T-helper 1 cell treated with Interleukin-12 subunit alpha and Interleukin-12 subunit beta and Interleukin-4 antibody, amounts not matched to agents 30 μg/mL and 1 μg/mL, for 36 hours (primary cell): Measurements from ENCODE around the gene KAT7.

ENCODE experiments used
- H3K27ac Mint-ChIP-seq: one replicate; pipeline ENCODE4 v1.8.0; 2021; ENCODE audit warnings: mild to moderate bottlenecking, mixed read lengths
- H3K27me3 Mint-ChIP-seq: one replicate; pipeline ENCODE4 v1.8.0; 2021; ENCODE audit warnings: low read depth, mixed read lengths
- H3K36me3 Mint-ChIP-seq: one replicate; pipeline ENCODE4 v1.8.0; 2021; ENCODE audit warnings: low read depth, mixed read lengths
- H3K4me1 Mint-ChIP-seq: one replicate; pipeline ENCODE4 v1.8.0; 2021; ENCODE audit warnings: low read depth, mixed read lengths
- H3K4me3 Mint-ChIP-seq: one replicate; pipeline ENCODE4 v1.8.0; 2021; ENCODE audit warnings: mild to moderate bottlenecking, moderate library complexity, mixed read lengths
- H3K9me3 Mint-ChIP-seq: one replicate; pipeline ENCODE4 v1.8.0; 2021; ENCODE audit warnings: mixed read lengths

Gene KAT7

DNA sequence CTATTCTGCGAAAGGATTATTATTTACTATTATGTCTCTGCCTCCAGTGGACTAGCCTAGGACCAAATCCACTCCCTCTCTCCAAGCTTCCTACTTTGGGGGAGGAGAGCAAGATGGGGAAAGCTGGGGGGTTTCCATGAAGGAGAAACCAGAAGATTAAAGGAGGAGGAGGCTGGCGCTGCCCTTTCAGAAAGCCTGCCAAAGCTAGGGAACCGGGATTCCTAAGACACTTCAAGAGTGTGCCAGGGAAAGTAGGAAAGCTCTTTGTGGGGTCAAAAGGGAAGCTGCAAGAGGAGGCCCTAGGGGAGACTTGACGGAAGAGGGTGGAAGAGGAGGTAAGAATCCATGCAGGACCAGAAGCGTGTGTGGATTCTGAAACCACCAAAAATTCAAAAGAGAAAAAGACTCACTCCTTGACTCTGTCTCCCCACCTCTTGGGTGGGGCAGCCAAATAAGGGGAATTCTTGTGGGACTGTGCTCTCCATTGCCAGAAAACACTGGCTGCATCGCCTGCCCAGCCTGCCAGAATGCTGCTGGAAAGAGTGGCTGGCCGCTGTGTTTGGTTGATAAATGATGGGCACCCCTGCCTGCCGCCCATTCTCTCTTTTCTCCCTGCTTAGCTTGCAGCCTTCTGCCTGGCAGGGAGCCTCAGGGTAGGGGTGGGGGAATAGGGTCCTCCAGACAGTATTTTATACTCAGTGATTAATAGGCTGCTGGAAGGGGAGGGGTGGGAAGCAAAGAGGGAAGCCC lies 11.8 kb upstream of the KAT7 start:
- no peak overlapping the region for H3K4me3 Mint-ChIP-seq
- no peaks in the 10 kb centered on the region for H3K9me3 Mint-ChIP-seq
- H3K27me3 Mint-ChIP-seq = peaks cover 2% of the 10 kb centered on the region
- peaks cover 15% of the 10 kb centered on the region for H3K4me1 Mint-ChIP-seq
- no peaks in the 10 kb centered on the region for H3K36me3 Mint-ChIP-seq
- H3K27ac Mint-ChIP-seq = no peak overlapping the region

DNA sequence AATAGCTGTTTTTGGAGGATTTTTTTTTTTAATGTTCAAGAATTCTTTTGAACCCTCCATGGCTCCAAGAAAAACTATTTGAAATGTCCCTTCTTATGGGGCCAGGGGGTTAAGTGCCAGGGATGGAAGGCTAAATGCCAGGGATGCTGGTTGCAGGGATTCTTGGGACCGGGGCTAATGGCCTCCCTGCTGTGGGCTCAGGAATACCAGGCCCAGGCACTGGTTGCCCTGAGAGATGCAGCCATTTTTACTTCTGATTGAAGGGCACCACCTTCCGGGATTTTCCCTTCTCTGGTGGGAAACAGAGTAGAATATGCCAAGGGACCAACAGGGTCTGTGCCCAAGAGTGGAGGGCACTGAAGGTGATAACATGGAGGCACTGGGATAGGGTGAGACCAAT lies 10.9 kb upstream of the KAT7 start:
- Mint-ChIP-seq H3K36me3 (no peaks in the 10 kb centered on the region), H3K4me3 (no peak overlapping the region), H3K27me3 (no peaks in the 10 kb centered on the region), H3K9me3 (no peaks in the 10 kb centered on the region), H3K4me1 (peaks cover 15% of the 10 kb centered on the region), H3K27ac (no peak overlapping the region)

DNA sequence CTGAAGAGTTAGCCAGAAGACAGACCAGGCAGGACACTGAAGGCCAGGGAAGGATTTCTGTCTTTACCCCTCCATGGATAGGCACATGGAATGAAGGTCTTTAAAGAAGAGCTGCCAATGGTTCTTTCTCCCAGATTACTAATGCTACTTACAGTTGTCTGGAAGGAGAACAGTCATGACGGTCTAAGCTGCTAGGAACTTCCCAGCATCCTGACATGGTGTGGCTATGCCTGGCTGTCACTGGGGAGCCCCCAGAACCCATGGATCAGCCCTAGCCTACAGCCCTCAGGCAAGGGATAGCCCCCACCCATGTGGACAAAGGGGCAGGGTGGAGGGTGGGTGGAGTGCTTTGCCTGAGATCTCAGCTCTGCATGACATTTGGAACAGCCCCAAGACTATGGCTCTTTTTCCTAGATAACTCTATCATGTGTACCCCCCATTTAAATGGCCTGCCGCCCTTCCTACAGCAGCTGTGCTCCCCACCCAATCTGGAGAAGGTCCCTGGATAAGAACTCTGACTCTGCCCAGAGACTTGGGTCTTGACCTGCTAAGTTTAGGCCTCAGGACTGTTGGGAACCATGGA lies 9.2 kb upstream of the KAT7 start:
- peaks cover 15% of the 10 kb centered on the region for H3K4me1 Mint-ChIP-seq
- H3K27ac Mint-ChIP-seq = no peak overlapping the region
- no peaks in the 10 kb centered on the region for H3K36me3 Mint-ChIP-seq

DNA sequence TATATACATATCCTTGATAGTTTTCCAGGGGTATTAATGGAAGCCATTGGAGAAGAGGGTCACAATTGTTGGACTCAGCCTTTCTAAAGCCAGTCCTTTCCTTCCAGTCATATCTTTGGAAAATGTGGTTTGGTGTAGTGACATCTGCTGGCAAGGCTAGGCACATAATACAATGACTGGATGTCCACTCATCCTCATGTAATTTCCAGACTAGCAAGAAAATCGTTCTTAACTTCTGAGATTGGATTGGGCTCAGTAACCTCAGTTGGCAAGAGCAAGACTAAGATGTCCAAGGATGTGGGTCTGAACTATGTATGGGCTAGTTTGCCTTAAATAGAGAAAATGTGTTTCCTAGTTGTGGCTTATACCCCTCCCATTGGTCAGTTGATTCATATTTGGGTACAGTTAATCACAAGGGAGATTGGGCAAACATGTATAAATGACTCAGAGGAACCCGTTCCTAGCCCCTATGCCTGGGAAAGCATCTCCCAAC lies 8.7 kb upstream of the KAT7 start:
- no peak overlapping the region for H3K27ac Mint-ChIP-seq
- H3K36me3 Mint-ChIP-seq = no peaks in the 10 kb centered on the region

More for the DNA sequence above, 9.2 kb upstream of the KAT7 start:
- Mint-ChIP-seq H3K9me3 (no peaks in the 10 kb centered on the region), H3K27me3 (peaks cover 1% of the 10 kb centered on the region), H3K4me3 (no peak overlapping the region)

DNA sequence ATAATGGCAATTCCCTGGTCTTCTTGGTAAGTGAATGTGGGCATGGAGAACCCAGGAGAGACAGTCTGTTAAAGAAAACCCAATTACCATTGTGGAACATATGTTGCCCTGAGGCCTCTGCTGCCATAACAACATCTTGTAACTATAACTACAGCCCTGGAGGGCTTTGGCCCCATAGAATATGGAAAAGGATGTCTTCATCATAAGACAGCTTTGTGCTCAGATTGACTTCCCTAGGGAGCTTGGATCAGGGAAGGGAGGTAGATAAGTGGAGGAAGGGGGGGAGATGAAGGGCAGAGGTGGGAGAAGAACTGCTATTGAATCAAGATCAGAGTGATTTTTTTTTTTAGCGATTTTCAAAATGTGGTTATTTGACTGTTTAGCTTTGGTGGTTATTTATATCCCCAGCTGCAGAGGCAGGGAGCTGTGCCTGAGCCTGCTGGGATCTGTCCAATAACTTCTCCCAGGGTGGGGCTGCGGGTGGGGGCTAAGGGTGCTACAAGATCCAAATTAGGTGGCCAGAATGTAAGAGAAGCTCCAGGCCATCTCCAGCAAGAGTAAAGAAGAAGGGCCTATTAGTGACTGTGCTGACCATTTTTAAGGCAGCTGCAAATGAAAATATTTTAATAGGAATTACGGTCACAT lies 5.3 kb upstream of the KAT7 start:
- peaks cover 19% of the 10 kb centered on the region for H3K4me1 Mint-ChIP-seq
- H3K9me3 Mint-ChIP-seq = no peaks in the 10 kb centered on the region
- H3K27me3 Mint-ChIP-seq = peaks cover 7% of the 10 kb centered on the region
- no peak overlapping the region for H3K27ac Mint-ChIP-seq
- no peaks in the 10 kb centered on the region for H3K36me3 Mint-ChIP-seq
- H3K4me3 Mint-ChIP-seq = no peak overlapping the region

More for the DNA sequence above, 8.7 kb upstream of the KAT7 start:
- H3K4me3 Mint-ChIP-seq = no peak overlapping the region
- no peaks in the 10 kb centered on the region for H3K9me3 Mint-ChIP-seq
- H3K27me3 Mint-ChIP-seq = peaks cover 7% of the 10 kb centered on the region
- H3K4me1 Mint-ChIP-seq = peaks cover 15% of the 10 kb centered on the region

DNA sequence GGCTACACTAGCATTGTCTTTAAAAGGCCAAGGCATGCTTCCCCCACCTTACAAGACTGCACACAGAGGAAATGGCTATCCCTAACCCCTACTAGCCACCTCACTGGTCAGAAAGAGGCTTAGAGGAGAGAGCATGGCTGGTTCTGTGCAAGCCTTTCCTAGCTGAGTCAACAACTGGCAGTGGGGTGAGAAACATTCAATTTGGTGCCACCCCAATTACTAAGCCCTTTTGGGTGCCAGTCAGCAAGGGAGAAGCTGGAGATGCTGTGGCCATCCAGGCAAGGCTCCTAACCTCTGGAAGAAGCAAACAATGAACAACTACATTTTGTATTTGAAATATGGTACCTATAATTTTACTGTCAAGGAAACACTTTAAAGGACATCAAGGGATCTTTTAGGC lies 4.7 kb upstream of the KAT7 start:
- Mint-ChIP-seq H3K36me3 (no peaks in the 10 kb centered on the region), H3K27ac (no peak overlapping the region), H3K4me1 (peaks cover 21% of the 10 kb centered on the region), H3K27me3 (peaks cover 7% of the 10 kb centered on the region), H3K9me3 (no peaks in the 10 kb centered on the region), H3K4me3 (no peak overlapping the region)

DNA sequence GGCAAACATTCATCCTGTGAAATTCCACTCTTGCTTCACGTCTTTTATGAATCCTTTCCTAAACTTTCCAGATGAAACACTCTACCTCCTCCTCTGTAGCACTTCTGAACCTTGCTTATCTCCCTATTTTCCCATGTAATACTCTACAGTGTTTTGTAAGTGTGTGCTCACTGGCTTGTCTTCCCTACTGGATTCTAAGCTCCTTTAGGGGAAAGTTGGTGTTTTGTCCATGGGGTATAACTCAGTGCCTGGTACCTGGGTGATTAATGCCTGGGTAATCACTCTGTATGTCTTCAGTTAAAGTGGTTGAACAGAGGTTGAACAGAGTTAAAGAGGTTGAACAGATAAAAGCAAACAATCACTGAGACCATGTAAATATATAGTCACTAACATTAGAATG lies 3.8 kb upstream of the KAT7 start:
- no peak overlapping the region for H3K4me3 Mint-ChIP-seq
- peaks cover 2% of the 10 kb centered on the region for H3K36me3 Mint-ChIP-seq
- H3K27me3 Mint-ChIP-seq = peaks cover 7% of the 10 kb centered on the region
- no peaks in the 10 kb centered on the region for H3K9me3 Mint-ChIP-seq
- peaks cover 24% of the 10 kb centered on the region for H3K4me1 Mint-ChIP-seq
- H3K27ac Mint-ChIP-seq = no peak overlapping the region

DNA sequence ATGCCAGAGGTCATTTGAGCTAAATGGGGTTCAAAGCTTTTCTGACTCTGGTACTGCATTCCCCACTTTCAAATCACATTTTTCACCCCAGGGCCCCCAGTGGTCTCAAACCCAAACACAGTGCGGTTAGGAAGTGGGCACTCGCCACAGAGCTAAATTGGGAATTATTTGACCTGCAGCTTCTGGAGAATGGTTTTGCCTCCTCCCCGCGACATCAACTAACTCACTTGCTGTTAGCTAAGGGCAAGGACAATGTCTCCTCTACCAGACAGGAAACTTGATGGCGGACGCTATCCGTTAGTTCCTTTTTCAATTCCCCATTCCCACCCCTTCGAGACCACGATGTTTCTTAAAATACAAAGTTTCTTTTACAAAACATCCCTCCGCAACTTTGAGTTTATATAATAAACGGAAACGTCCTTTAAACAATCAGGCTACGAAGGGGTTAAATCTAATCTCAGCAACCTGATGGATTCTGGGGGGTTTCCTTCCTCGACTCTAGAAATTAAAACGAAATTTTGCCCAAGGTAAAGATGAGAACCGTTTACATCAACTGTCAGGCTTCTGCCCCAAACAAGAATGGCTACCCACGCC lies 500 bp upstream of the KAT7 start:
- Mint-ChIP-seq H3K9me3 (no peaks in the 10 kb centered on the region), H3K36me3 (peaks cover 20% of the 10 kb centered on the region), H3K27me3 (peaks cover 7% of the 10 kb centered on the region), H3K4me3 (peak overlapping the region; percentile 94), H3K27ac (peak overlapping the region; percentile 99), H3K4me1 (peaks cover 40% of the 10 kb centered on the region)

DNA sequence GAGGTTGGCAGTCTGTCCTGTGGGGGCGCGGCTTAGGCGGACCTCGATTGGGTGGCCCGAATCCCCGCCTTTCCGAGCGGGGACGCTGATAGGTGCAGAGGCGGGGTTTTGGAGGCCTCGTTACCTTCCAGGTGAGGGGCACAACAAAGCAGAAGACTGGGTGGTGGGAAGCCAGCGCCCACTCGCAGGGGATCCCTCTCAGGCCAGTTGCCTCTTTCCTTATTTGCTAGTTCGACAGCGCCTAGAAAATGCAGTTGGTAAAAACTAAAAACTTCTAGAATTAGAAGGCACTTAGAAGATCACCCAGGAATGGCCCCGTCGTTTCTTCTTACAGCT lies 730 bp downstream of the KAT7 start:
- H3K4me3 Mint-ChIP-seq = peak overlapping the region; percentile 94
- H3K27me3 Mint-ChIP-seq = peaks cover 6% of the 10 kb centered on the region
- peak overlapping the region; percentile 99 for H3K27ac Mint-ChIP-seq
- peaks cover 45% of the 10 kb centered on the region for H3K4me1 Mint-ChIP-seq
- no peaks in the 10 kb centered on the region for H3K9me3 Mint-ChIP-seq
- peaks cover 25% of the 10 kb centered on the region for H3K36me3 Mint-ChIP-seq

DNA sequence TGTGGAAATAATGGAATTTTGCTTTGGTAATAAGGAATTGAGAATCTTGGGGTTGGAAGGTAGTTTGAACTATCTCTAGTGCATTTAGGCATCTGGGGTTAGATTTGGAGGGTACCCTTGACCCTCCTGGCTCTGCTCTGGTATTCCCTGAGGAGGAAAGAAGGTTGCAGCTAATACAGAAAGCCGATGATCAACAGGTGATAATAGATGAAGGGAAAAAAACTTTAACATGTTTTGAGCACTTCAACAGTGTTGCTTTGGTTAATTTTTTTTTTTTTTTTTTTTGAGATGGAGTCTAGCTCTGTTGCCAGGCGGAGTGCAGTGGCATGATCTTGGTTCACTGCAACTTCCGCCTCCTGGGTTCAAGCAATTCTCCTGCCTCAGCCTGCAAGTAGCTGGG lies 4.8 kb downstream of the KAT7 start:
- H3K9me3 Mint-ChIP-seq = no peaks in the 10 kb centered on the region
- H3K27ac Mint-ChIP-seq = no peak overlapping the region
- no peak overlapping the region for H3K4me3 Mint-ChIP-seq
- H3K36me3 Mint-ChIP-seq = peaks cover 44% of the 10 kb centered on the region
- peaks cover 46% of the 10 kb centered on the region for H3K4me1 Mint-ChIP-seq
- H3K27me3 Mint-ChIP-seq = no peaks in the 10 kb centered on the region

DNA sequence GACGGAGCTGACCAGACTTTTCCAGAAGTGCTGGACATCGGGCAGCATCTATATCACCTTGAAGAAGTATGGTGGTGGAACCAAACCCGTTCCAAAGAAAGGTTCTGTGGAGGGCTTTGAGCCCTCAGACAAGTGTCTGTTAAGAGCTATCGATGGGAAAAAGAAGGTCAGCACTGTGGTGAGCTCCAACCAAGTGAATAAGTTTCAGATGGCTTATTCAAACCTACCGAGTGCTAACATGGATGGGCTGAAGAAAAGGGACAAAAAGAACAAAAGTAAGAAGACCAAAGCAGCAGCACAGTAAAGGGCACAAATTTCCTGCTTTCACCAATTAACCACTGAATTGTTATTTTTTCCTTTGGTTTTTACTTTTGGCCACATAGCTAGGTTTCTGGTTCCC lies 6.9 kb downstream of the KAT7 start:
- H3K36me3 Mint-ChIP-seq = peaks cover 50% of the 10 kb centered on the region
- H3K27ac Mint-ChIP-seq = no peak overlapping the region
- H3K27me3 Mint-ChIP-seq = no peaks in the 10 kb centered on the region
- H3K9me3 Mint-ChIP-seq = no peaks in the 10 kb centered on the region
- peaks cover 36% of the 10 kb centered on the region for H3K4me1 Mint-ChIP-seq
- no peak overlapping the region for H3K4me3 Mint-ChIP-seq

DNA sequence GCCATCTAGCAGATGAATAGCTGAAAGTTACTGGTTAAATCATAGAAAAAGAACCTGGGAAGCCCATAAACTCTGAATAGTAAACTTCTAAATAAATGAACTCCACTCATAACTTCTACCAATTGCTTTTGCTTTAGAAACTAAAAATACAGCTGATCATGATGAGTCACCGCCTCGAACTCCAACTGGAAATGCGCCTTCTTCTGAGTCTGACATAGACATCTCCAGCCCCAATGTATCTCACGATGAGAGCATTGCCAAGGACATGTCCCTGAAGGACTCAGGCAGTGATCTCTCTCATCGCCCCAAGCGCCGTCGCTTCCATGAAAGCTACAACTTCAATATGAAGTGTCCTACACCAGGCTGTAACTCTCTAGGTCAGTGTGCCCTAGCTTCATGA lies 9.7 kb downstream of the KAT7 start:
- Mint-ChIP-seq H3K27ac (no peak overlapping the region), H3K27me3 (no peaks in the 10 kb centered on the region), H3K9me3 (no peaks in the 10 kb centered on the region), H3K4me3 (no peak overlapping the region), H3K4me1 (peaks cover 24% of the 10 kb centered on the region), H3K36me3 (peaks cover 43% of the 10 kb centered on the region)

DNA sequence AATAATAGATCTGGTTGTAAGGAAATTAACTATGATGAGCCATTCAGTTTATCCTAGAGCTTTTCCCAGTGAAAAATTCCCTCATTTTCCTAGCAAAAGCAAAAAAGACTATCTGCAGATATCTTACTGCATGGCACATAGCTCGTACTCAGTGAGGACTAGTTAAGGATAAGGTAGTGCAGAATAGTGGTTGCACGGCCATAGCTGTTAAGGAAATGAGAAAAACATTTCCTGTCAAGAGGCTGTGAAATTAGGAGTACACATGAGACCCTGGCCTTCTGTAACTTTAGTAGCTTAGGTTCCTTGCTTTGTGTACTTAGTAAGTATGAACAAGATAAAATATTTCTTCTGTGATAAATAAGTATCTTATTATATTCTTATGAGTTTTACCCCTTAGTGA lies 10.3 kb downstream of the KAT7 start:
- Mint-ChIP-seq H3K36me3 (peaks cover 42% of the 10 kb centered on the region), H3K4me3 (no peak overlapping the region), H3K9me3 (no peaks in the 10 kb centered on the region), H3K27ac (no peak overlapping the region), H3K4me1 (peaks cover 23% of the 10 kb centered on the region), H3K27me3 (no peaks in the 10 kb centered on the region)

DNA sequence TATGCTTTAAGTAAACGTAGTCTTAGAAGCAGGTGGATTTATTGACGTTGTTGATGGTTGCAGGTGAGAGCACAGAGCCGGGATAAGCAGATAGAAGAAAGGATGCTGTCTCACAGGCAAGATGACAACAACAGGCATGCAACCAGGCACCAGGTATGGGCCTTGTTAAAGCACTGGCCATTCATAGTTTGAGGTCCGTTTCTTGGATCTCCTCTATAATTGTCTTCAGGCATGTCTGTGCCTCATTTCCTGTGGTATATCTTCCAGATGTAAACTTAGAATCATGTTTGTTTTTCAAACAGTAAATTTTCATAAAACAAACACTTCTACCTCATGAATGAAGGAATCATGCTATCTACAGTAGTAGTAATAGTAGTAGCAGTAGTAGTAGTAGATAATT lies 20.6 kb downstream of the KAT7 start:
- no peak overlapping the region for H3K4me3 Mint-ChIP-seq
- peaks cover 44% of the 10 kb centered on the region for H3K36me3 Mint-ChIP-seq
- peaks cover 20% of the 10 kb centered on the region for H3K4me1 Mint-ChIP-seq
- no peak overlapping the region for H3K27ac Mint-ChIP-seq
- H3K27me3 Mint-ChIP-seq = no peaks in the 10 kb centered on the region
- no peaks in the 10 kb centered on the region for H3K9me3 Mint-ChIP-seq
